NB4 (cell line): ENCODE results near the gene LST1.

Experiments used
- MYC ChIP-seq: IDR thresholded peaks from 2 replicates; pipeline ENCODE4 v1.6.1; 2011; ENCODE audit warnings: low read depth, low read length
- POLR2A ChIP-seq: IDR thresholded peaks from 2 replicates; pipeline ENCODE4 v1.6.1; 2011; ENCODE audit warnings: mild to moderate bottlenecking; ENCODE audit not compliant: insufficient read length; ENCODE audit errors: extremely low read depth
- TF ChIP-seq, protein P1 (sequence below): IDR thresholded peaks from one replicate; pipeline ENCODE4 v1.5.1; 2012; ENCODE audit warnings: low read depth, low read length
- TF ChIP-seq, protein P2 (sequence below): IDR thresholded peaks from 2 replicates; pipeline ENCODE4 v1.6.1; 2011; ENCODE audit warnings: low read depth, low read length

DNA sequence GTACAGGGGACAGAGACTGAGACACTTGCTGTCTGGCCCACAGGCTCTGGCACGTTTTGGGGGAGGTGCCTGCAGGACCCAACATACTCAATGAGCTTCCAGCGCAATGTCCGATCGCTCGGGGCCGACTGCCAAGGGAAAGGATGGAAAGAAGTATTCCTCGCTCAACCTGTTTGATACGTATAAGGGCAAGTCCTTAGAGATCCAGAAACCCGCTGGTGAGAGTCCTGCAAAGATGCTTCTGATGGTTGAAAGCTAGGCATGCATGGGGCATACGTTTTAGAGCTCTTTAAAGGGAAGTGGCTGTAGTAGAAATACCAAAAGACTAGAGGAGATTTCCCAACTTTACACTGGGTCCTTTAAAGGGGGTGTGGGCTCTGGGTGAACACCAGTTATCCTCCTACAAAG is 36.6 kb downstream of the LST1 start:
- TF ChIP-seq, protein P1, sequence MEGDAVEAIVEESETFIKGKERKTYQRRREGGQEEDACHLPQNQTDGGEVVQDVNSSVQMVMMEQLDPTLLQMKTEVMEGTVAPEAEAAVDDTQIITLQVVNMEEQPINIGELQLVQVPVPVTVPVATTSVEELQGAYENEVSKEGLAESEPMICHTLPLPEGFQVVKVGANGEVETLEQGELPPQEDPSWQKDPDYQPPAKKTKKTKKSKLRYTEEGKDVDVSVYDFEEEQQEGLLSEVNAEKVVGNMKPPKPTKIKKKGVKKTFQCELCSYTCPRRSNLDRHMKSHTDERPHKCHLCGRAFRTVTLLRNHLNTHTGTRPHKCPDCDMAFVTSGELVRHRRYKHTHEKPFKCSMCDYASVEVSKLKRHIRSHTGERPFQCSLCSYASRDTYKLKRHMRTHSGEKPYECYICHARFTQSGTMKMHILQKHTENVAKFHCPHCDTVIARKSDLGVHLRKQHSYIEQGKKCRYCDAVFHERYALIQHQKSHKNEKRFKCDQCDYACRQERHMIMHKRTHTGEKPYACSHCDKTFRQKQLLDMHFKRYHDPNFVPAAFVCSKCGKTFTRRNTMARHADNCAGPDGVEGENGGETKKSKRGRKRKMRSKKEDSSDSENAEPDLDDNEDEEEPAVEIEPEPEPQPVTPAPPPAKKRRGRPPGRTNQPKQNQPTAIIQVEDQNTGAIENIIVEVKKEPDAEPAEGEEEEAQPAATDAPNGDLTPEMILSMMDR = no peak
- TF ChIP-seq POLR2A (no peak), MYC (no peak)
- TF ChIP-seq, protein P2, sequence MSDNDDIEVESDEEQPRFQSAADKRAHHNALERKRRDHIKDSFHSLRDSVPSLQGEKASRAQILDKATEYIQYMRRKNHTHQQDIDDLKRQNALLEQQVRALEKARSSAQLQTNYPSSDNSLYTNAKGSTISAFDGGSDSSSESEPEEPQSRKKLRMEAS = no peak
